Mammary epithelial cell (primary cell): Measurements from ENCODE around the gene RASSF8.

Source experiments
- EZH2 ChIP-seq: IDR thresholded peaks from 2 replicates; pipeline ENCODE4 v1.6.1; 2012; ENCODE audit warnings: low read length, inconsistent platforms, borderline replicate concordance
- TF ChIP-seq, protein P1 (sequence below), 2 donors: IDR thresholded peaks in 1 of 2; conservative IDR thresholded peaks in 1 of 2; 2 replicates each; pipeline ENCODE4 v1.5.1; 2011 to 2012; ENCODE audit warnings: inconsistent platforms in 2 of 2, low read length in 2 of 2, mild to moderate bottlenecking in 2 of 2, control low read depth in 1 of 2, low read depth in 1 of 2; ENCODE audit not compliant: insufficient read depth in 1 of 2; ENCODE audit errors: extremely low read depth in 1 of 2

DNA sequence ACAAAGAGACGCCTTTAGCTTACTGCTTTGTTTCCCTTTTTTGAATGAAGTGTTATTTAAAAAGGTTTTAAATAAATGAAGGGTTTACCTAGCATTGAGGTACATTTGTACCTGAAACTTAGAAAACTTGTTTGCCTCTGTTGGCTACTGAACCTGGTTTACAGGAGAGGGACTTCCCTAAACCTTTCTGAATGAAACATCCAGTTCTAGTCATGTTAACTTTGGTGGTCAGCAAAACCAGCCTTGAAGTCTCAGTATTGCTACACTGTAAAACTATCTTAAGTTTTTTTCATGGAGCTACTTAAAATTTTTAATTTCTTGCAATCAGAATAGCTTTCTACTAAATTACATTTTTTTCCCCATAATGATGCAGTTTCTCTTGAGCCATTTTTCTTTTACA lies 38.2 kb downstream of the RASSF8 start:
- TF ChIP-seq EZH2: no peak
- TF ChIP-seq, protein P1, sequence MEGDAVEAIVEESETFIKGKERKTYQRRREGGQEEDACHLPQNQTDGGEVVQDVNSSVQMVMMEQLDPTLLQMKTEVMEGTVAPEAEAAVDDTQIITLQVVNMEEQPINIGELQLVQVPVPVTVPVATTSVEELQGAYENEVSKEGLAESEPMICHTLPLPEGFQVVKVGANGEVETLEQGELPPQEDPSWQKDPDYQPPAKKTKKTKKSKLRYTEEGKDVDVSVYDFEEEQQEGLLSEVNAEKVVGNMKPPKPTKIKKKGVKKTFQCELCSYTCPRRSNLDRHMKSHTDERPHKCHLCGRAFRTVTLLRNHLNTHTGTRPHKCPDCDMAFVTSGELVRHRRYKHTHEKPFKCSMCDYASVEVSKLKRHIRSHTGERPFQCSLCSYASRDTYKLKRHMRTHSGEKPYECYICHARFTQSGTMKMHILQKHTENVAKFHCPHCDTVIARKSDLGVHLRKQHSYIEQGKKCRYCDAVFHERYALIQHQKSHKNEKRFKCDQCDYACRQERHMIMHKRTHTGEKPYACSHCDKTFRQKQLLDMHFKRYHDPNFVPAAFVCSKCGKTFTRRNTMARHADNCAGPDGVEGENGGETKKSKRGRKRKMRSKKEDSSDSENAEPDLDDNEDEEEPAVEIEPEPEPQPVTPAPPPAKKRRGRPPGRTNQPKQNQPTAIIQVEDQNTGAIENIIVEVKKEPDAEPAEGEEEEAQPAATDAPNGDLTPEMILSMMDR (conservative IDR thresholded peaks at IDR 0.05 in 1 of 2, IDR thresholded peaks at IDR 0.05 in 1 of 2; ENCODE audit: extremely low read depth in 1 of 2, insufficient read depth in 1 of 2, low read depth in 1 of 2, low read length in 2 of 2): no peak
